HCT116 (cell line): ENCODE data around the gene PLAAT3.

Experiments
- CTCF ChIP-seq, 3 experiments: fragments of 200-600 bp in 1 of 3; sonication (generic) in 1 of 3; IDR thresholded peaks in 2 of 3; conservative IDR thresholded peaks in 1 of 3; 2 replicates each; pipeline ENCODE4 v1.5.1; 2012 to 2017; ENCODE audit warnings: low read depth in 2 of 3, low read length in 2 of 3, antibody characterized with exemption in 1 of 3, borderline replicate concordance in 1 of 3, control low read depth in 1 of 3, mild to moderate bottlenecking in 1 of 3, mixed read lengths in 1 of 3, mixed run types in 1 of 3, moderate library complexity in 1 of 3; ENCODE audit not compliant: insufficient read depth in 1 of 3
- SIN3A ChIP-seq: IDR thresholded peaks from 2 replicates; pipeline ENCODE4 v1.6.1; 2012; ENCODE audit warnings: low read depth

DNA sequence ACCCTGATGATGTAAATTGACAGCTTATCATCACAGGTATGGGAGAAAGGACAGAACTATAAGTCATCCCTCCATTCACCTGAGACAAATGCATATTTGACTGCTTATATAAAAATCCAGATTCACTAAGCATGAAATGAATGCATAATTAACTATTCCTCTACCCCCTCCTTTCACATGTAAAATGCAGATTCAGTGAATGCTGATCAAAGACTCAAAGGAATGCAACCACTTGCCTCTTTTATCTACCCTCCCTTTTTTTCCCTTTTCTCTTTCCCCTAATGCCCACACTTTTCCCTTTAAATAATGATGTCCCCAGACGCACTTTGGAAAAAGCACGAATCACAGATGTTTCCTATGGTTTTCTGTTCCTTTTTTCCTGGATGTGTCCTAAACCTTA is 82.1 kb downstream of the PLAAT3 start:
- TF ChIP-seq SIN3A (no peak), CTCF (IDR thresholded peaks at IDR 0.05 in 2 of 3, conservative IDR thresholded peaks at IDR 0.05 in 1 of 3; ENCODE audit: borderline replicate concordance in 1 of 3, insufficient read depth in 1 of 3, low read depth in 2 of 3, low read length in 2 of 3) (no peak)
